Ovary (tissue), 9 donors: ENCODE measurements around the gene AP3B2. TPM values are rescaled to one million over a fixed set of nuclear protein-coding genes. Genes with fewer than 3 reads are reported as not detected.

Experiments
- DNase-seq, 5 donors: peaks; one replicate each; pipeline ENCODE4 v3.0.0-alpha.2; 2019 to 2020
- H3K27ac ChIP-seq, 2 donors: fragments of 200-600 bp; one replicate each; pipeline versions ENCODE4 v1.5.1 to v1.8.0; 2019 to 2022
- H3K27me3 ChIP-seq: fragments of 200-600 bp; one replicate; pipeline ENCODE4 v1.8.0; 2022
- H3K36me3 ChIP-seq: fragments of 200-600 bp; sonication (generic); one replicate; pipeline ENCODE4 v1.5.1; 2019
- H3K4me1 ChIP-seq: one replicate; pipeline ENCODE4 v1.8.1; 2013; ENCODE audit warnings: mild to moderate bottlenecking, moderate library complexity; ENCODE audit not compliant: insufficient read depth
- H3K4me3 ChIP-seq: fragments of 200-600 bp; sonication (generic); one replicate; pipeline ENCODE4 v1.5.1; 2017
- H3K9me3 ChIP-seq, 2 donors: fragments of 200-600 bp in 1 of 2; sonication (generic) in 1 of 2; one replicate each; pipeline versions ENCODE4 v1.5.1 to v1.8.1; 2013 to 2019; ENCODE audit warnings: mild to moderate bottlenecking in 1 of 2, moderate library complexity in 1 of 2
- EP300 ChIP-seq: sonication (generic); formaldehyde crosslinking; IDR thresholded peaks from one replicate; pipeline ENCODE4 v1.6.1; 2017; ENCODE audit warnings: antibody characterized with exemption
- POLR2A ChIP-seq: fragments of 450-650 bp; IDR thresholded peaks from one replicate; pipeline ENCODE4 v1.6.1; 2017; ENCODE audit warnings: antibody characterized with exemption, mild to moderate bottlenecking, moderate library complexity
- WGBS, 3 donors: extraction: QIAGEN DNeasy Blood & Tissue Kit in 1 of 3; methylation state at CpG; one replicate each; pipeline versions ENCODE4 v1.1.5 to v1.1.7; 2013 to 2017; 5-methylcytosine and 5-hydroxymethylcytosine counted together
- intact Hi-C, 4 donors: fragments of 100-400 bp; cut with DNase I; formaldehyde crosslinking; loops; one replicate each; pipeline versions ENCODE4 v1.11.0 to v1.15.1; 2022 to 2023
- polyA plus RNA-seq, 2 donors: library from polyadenylated mRNA; stranded (reverse); fragments of 200-250 nt in 1 of 2; fragments of 350-450 nt in 1 of 2; fragmentation: Illumina TruSeq in 1 of 2; extraction: RNeasy Lipid Tissue Mini Kit (QIAGEN cat#74804) in 1 of 2; gene quantifications; one replicate each; pipeline ENCODE4 v1.2.3, GENCODE V29; 2013 to 2014
- total RNA-seq, 7 donors: library from RNA; depleted of rRNA in 2 of 7; stranded (reverse); fragments of >200 nt in 2 of 7; fragmentation: NEBNext Ultra II Directional in 3 of 7; extraction: Animal tissue kit (Norgen Biotek cat#: 25700) in 3 of 7; gene quantifications; one replicate each; pipeline versions ENCODE4 v1.1.0 to v1.2.4, GENCODE V29; 2016 to 2023
- TF ChIP-seq, protein P1 (sequence below), 3 donors: fragments of 450-650 bp in 2 of 3; fragments of 200-600 bp in 1 of 3; IDR thresholded peaks; one replicate each; pipeline versions ENCODE4 v1.5.1 to v1.8.0; 2016 to 2022; ENCODE audit warnings: antibody characterized with exemption in 3 of 3, mild to moderate bottlenecking in 1 of 3
- donor health status: DM: no; HTN: no; CAD: no; lungs with moderate emphysema.
- donor health status: DM: no; HTN: no; CAD: no.
- donor health status: Bipolar disorder and iron deficiency.
- donor health status: DM: yes; HTN: yes; CAD: no.
- donor health status: DM: no; HTN: no; CAD: no.
- donor health status: DM: yes; HTN: yes; CAD: no.

Gene AP3B2
- total and polyA plus RNA-seq, 9 donors: 0.60 to 8.6 (median 1.7) TPM

DNA sequence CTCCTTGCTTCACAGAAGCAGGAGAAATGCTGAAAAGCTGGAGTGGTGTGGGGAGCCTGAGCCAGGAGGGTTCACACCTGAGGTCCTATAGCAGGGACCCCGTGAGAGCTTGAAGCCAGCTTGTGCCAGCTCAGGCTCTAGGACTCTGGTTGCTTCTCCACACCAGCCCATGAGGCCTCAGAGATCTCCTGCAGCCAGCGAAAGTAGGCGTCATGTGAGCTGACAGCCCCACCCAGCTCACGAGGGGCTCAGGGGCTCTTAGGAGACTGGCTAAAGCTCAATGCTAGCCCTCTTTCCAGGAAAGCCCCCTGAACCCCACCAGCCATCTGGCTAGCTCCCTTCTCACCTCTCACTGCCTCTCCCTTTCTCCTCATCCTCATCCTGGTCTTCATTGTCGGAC lies 45.7 kb downstream of the AP3B2 start:
- TF ChIP-seq POLR2A (no peak), EP300 (no peak)
- TF ChIP-seq, protein P1, sequence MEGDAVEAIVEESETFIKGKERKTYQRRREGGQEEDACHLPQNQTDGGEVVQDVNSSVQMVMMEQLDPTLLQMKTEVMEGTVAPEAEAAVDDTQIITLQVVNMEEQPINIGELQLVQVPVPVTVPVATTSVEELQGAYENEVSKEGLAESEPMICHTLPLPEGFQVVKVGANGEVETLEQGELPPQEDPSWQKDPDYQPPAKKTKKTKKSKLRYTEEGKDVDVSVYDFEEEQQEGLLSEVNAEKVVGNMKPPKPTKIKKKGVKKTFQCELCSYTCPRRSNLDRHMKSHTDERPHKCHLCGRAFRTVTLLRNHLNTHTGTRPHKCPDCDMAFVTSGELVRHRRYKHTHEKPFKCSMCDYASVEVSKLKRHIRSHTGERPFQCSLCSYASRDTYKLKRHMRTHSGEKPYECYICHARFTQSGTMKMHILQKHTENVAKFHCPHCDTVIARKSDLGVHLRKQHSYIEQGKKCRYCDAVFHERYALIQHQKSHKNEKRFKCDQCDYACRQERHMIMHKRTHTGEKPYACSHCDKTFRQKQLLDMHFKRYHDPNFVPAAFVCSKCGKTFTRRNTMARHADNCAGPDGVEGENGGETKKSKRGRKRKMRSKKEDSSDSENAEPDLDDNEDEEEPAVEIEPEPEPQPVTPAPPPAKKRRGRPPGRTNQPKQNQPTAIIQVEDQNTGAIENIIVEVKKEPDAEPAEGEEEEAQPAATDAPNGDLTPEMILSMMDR (IDR thresholded peaks at IDR 0.05): no peak
- 81 to 88% (median 83%) methylated on average over 5 of the region's 5 CpGs for WGBS, 3 donors
- Histone ChIP-seq H3K4me3 (no peak overlapping the region), H3K9me3 (no peaks in the 10 kb centered on the region), H3K36me3 (no peaks in the 10 kb centered on the region), H3K4me1 (no peaks in the 10 kb centered on the region), H3K27ac (no peak overlapping the region), H3K27me3 (no peaks in the 10 kb centered on the region)
- DNase-seq: no peak
- intact Hi-C loops: no loop called here

DNA sequence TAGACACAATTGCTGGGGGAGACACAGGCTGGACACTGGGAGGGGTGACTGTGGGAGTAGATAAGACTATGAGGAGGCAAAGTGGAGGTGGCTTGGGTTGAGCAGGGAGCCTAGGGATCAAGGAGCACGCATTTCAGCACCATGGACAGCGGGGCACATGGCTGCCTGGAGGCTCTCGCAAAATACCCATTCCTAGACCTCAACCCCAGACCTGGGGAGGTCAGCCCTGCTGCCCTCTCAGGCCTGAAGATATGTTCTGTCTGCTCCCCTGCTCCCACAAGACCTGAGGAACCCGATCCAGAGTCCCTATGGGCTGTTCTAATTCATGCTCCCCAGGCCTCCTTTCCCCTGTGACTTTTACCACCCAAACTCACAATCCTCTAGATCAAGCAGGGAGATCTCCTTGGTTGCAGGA lies 46.5 kb downstream of the AP3B2 start:
- 3 to 9% (median 7%) methylated on average over 4 of the region's 4 CpGs for WGBS, 3 donors
- intact Hi-C loops: no loop called here
- Histone ChIP-seq H3K27ac (no peak overlapping the region), H3K4me3 (no peak overlapping the region), H3K4me1 (no peaks in the 10 kb centered on the region), H3K9me3 (no peaks in the 10 kb centered on the region), H3K27me3 (no peaks in the 10 kb centered on the region), H3K36me3 (no peaks in the 10 kb centered on the region)
- no peak for TF ChIP-seq POLR2A
- TF ChIP-seq, protein P1 (IDR thresholded peaks at IDR 0.05): no peak
- TF ChIP-seq EP300: no peak
- peak; percentile 28 to 68 (median 55) for DNase-seq

DNA sequence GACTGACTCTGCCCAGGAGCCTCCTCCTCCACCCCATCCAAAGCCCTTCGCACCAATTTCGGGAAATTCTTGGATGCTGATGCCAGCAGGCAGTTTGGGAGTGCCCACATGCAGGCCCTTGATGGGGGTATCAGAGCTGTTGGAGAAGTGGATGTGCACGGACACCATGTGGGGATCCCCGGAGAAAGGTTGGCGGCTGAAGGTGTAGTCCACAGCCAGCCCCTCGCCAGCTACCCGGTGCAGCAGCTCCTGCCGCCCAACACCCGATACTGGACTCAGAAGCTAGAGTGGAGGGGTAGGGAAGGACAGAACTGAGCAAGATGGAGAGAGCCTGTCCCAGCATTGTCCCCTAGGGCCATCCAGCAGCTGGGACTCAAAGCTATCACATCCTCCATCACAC lies 47.0 kb downstream of the AP3B2 start:
- no peak overlapping the region for H3K4me3 ChIP-seq
- no peaks in the 10 kb centered on the region for H3K27me3 ChIP-seq
- H3K9me3 ChIP-seq: no peaks in the 10 kb centered on the region
- no peaks in the 10 kb centered on the region for H3K36me3 ChIP-seq
- intact Hi-C loops: no loop called here
- no peak overlapping the region for H3K27ac ChIP-seq
- no peak for TF ChIP-seq EP300
- TF ChIP-seq, protein P1 (IDR thresholded peaks at IDR 0.05): no peak
- TF ChIP-seq POLR2A: no peak
- H3K4me1 ChIP-seq: no peaks in the 10 kb centered on the region
- 71 to 84% (median 79%) methylated on average over 9 of the region's 9 CpGs for WGBS, 3 donors
- no peak for DNase-seq

DNA sequence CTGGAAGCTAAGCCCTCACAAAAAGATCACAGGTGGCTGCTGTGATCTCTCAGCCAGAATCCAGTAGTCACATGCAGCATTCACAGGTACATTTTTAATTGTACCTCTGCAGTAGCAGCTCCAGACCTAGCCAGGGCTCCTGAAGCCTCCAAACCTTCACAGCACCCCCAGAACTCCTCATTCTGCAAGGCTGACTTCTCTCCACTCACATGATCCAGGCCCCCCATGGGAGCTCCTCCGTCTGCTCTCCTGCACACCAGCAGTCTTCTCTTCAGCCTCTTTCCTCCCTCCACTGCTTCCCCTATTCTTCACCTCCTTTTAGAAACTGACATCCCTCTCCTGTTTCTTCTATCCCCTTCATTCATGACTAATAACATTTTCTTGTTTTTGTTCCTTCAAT lies 49.3 kb downstream of the AP3B2 start:
- Histone ChIP-seq H3K9me3 (no peaks in the 10 kb centered on the region), H3K4me3 (no peak overlapping the region), H3K4me1 (no peaks in the 10 kb centered on the region), H3K36me3 (no peaks in the 10 kb centered on the region), H3K27ac (no peak overlapping the region), H3K27me3 (no peaks in the 10 kb centered on the region)
- TF ChIP-seq POLR2A (no peak), EP300 (no peak)
- DNase-seq: no peak
- intact Hi-C loops: no loop called here
- 47 to 68% (median 58%) methylated on average over 1 of the region's 1 CpG for WGBS, 3 donors

DNA sequence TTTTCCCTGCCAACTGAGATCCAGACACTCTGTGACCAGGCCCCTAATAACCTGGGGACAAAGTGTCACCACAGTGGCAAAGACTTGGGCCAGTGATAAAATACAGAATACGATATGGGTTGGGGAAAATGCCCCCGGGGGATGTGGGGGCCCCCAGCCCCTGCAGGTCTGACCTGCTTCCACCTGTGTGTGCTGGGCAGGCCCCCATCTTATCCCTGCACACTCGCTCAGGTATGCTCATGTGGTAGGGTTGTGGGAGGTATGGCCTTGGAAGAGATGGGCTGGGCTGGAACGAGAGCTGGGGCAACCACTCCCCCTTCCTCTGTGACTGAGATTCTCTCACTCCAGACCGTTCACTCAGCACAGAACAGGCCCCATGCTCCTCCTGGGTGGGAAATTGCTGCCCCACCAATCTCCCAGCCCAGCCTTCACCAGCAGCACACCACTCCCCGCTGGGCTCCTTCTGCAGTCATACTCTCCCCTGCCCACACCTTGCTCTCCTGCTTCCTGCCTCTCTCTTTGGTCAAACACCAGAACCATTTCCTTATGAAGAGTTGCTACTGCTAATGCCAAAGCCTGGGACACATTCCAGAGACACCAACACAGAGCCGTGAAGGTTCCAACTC lies 52.9 kb downstream of the AP3B2 start:
- Histone ChIP-seq H3K4me3 (no peak overlapping the region), H3K27ac (no peak overlapping the region), H3K9me3 (no peaks in the 10 kb centered on the region), H3K27me3 (no peaks in the 10 kb centered on the region), H3K36me3 (no peaks in the 10 kb centered on the region), H3K4me1 (no peaks in the 10 kb centered on the region)
- DNase-seq: no peak
- TF ChIP-seq POLR2A: no peak
- TF ChIP-seq, protein P1 (IDR thresholded peaks at IDR 0.05): no peak
- intact Hi-C loops: no loop called here
- 48 to 57% (median 49%) methylated on average over 7 of the region's 7 CpGs for WGBS, 3 donors
